Fibroblast of skin of back (primary cell): ENCODE data around the gene GPC2.

Source experiments
- DNase-seq: peaks from one replicate; pipeline ENCODE4 v3.0.0-alpha.2; 2013

GPC2 gene

DNA sequence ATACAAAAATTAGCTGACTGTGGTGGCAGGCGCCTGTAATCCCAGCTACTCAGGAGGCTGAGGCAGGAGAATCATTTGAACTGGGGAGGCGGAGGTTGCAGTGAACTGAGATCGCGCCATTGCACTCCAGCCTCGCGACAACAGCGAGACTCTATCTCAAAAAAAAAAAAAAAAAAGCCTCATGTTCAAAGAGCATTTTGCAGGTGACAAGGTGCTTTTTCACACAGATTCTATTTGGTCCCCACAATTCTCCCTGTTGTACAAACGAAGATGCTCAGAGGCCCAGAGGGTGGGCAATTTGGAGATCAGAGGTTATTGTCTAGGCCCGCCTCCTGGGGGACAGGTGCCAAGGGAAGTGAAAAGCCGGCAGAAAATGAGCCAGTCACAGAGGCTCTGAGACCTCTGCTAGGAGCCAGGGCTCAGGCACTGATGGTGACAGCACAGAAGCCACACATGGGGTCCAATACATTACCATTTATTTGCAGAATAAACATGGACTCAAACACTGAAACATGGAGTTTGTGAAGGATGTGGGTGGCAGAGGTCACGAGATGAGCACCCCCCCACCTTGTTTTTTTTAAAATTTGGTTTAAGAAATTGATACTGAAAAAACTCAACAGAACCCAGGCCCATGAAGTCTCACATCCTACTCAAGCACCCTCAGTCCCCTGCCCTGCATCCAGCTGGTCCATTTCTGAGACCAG, 7.9 kb downstream of the GPC2 start:
- no peak for DNase-seq

DNA sequence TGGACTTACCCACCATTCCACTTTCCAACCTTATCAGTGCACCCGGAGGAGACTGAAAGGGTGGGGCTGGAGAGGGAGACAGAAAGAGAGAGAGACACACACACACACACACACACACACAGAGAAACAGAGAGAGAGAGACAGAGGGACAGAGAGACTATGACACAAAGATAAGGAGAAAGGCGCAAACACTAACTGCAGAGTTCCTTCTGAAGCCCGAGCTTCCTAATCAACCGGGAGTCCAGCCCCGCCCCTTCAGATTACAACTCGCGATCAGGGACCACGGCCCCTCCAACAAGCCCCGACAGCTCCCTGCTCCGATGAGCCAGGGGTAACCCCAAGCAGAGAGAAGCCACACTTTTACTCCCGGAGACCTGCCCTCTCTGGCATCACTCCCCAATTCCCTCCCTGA, 9.3 kb downstream of the GPC2 start:
- no peak for DNase-seq

DNA sequence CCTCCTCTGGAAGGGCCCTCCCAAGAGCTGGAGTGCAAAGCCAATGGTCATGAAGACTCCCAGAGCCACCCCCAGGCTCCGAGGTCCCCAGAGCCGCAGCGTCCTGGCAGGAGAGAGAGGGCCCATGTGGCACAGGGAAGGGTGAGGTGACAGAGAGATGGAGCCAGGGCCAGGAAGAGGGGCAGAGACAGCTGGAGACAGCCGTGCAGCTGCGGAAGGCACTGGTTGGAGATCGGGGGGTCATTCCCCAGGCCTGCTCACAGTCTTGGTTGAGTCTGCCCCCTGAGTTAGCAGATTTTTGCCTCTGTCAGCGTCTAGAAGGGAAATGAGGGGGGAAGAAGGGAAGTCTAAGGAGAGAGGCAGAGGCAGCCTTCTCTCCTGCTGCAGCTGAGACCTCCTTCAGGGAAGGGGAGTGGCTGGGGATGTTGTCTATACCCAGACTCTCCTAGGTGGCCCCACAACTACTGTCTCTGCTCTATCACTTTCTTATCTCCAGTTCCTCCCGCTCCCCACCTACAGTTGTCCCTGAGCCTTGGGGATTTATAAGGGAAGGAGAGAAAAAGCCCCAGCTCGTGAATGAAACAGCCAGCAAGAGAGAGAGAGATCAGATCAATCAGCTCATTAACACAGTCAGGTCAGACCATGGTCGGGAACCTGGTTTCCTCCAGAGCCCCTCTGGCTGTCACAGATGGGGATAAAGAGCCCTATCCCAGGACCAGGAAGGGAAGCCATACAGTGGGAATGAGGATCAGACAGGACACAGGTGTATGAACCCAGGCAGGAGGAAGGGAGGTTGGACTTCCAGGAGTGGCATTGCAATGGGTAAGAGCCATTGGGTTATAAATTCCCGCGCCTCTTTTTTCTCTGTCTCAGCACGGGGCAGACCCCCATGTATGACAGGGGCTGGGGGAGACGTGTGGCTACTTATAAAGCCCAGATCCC, 9.9 kb downstream of the GPC2 start:
- DNase-seq = no peak

DNA sequence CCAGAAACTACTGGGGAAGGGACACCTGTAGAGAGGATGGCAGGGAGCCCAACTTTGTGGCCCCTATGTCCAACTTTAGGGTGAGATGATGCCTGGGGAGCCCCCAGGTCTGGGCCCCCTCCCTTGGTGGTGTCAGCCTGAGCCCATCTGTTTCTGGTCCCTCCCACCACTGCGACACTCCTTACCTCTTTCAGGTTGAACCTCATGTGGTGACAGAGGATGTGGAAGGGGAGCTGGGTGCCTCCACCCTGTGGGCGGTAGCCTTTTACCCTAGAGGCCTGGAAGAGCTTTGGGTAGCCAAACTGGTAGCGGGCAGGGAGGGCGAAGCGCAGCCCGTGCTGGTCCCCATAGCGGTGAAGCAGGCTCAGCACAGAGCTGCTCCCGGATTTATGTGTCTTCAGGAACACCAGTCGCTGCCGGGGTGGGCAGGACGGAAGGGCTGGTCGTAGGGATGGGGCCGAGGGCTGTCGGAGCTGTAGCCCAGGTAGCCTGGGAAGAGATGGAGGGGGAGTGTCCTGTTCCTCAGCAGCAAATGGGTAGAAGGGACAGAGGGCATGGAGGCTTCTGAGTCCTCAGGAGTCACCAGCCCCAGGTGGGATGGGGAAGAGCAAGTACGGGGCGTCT, 10.8 kb downstream of the GPC2 start:
- DNase-seq = no peak

DNA sequence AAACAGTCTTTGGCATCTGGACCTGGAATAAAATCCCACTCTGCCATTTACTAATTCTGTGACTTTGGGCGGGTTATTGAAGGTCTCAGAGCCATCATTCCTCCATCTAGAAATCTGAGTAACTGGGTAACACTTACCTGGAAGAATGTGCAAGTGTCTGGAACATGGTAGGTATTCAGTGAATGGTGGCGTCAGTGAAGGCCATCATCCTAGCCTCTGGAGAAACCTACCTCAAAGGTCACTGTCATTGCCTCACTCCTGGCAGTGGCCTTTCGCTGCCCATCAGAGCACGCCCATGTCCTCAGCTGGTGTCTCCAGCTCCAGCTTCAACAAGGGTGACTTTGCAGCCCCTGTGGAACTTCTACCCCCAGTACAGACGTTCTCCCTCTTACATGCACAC, 13.3 kb downstream of the GPC2 start:
- DNase-seq = no peak

DNA sequence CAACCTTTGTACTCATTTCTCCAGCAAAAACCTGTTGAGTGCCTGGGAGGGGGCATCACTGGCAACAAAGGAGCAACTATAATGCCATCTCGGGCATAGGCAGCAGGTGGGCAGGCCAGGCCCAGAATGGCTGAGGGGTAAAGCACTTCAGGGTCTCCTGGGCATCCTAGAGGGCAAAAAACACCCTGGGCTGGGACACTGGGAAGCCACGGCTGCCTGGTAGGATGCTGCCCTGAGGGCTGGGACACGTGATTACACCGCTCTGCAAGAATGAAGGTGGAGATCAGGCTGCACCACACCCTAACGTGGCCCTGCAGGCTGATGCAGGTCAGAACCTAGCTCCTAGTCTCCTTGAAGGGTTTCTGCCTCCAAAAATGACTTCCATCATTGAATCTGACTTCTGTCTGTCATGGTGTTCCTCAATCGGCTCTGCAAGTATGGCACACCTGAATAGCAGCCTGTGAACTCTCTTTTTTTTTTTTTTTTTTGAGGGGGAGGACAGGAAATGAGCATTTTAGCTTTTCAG, 14.1 kb downstream of the GPC2 start:
- DNase-seq = no peak

DNA sequence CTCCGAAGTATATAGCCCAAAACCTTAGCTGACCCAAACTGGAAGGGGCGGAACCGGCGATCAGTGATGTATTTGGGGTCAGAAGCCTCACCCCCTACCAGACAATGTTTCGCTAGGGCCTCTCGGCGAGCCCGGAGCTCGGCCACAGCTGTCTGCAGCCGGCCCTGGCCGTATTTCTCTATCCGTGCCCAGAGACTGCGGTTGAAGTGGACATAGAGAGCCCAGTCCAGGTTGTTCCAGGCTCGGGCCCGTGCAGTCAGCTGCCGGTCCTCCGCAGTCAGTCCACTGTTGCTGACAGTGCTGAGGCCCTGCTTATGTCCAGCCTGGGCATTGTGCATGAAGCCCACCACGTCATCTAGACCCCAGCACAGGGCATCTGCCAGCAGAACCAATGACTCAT, 17.1 kb downstream of the GPC2 start:
- DNase-seq = no peak

DNA sequence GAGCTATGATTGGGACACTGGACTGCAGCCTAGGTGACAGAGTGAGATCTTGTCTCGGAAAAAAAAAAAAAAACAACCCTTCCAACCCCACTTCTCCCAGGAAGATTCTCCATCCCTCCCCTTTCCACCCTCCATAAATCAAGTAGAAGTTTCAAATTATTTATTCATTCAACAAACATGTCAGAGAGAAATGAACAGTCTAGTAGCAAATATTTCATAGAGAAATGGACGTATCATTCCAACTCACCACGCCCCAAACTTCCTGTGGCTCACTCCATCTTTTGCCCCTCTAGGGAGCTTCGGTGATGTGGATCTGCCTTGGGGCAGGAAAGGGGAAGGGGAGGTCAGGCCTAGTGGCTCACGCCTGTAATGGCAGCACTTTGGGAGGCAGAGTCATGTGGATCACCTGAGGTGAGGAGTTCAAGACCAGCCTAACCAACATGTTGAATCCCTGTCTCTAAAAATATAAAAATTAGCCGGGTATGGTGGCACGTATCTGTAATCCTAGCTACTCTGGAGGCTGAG, 18.0 kb downstream of the GPC2 start:
- peak; percentile 37 for DNase-seq

DNA sequence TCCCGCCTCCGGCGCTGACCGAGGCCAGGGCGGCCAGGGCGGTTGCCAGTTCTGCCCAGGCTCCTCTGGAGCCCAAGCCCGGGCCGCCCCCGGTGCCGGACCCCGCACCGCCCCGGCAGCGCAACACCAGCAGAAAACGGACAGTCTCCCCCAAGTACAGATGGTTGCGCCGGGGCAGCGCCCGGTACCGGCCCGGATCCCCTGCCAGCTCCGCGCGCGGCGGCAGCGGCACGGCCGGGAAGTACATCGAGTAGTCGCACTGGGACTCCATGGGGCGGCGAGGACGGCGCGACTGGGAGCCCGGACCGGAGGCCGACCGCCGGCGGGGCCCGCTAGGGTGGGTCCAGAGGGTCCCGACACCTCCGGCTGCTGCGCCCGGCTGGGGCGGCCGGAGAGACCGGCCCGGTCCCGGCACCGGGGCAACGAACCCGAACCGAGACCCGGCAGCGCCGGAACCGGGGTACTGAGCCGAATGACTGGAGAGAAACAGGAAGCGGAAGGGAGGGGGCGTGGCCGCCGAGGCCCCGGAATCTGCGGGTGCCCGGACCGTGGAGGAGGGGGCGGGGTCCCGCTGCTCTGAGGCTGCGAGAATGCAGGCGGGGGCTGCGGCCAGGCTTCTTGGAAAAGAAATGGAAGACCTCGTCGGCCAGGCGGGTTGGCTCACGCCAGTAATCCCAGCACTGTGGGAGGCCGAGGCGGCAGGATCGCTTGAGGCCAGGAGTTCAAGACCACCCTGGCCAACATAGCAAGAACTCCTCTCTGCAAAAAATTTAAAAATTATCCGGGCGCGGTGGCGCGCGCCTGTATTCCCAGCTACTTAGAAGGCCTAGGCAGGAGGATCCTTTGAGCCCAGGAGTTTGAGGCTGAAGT, 18.7 kb downstream of the GPC2 start, which contains the start of gene TRAPPC14:
TSS of gene TRAPPC14 (minus strand) at position 495 of the 870 bp plus-strand sequence. CDS start at position 271, 224 bp downstream.
- peak; percentile 84 for DNase-seq

DNA sequence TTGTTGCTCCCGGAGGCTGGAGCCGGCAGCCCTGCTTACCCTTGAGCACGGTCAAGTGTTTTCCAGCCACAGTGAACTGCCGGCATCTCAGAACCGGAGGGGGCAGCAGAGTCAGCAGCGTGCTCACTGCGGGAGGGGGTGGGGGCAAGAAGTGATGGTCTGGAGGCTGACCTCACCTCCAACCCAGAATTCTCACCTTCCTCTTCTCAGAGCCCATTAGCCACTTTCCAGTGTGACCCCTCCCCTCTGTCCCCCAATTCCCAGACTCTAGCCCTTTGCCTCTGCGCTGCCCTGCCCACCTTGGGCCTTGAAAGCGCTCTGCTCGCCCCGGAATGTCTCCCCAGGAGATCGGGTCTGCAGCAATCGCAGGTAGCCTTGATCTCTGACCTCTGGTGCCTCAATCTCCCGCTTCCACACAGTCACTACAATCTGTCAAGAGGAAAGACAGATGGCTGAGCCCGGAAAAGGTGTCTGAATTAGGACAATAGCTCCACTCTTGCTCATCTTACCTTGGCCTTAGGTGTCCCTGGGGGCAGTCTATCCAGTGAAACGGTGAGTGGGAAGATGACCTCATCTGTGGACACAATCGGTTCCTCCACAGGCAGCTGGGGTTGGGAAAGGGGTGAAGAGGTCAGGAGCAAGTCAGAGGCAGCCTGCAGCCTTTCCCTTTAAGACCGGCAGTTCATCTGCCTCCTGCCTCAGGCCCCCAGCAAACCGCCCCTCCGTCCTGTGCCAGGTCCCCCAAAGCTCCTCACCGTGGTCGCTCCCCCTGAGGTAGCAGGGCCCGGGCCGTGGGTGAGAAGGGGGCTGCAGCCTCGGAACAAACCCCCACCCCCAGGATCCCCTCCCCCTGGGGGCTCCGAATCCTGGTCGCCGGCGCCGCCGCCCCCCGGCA, 19.6 kb downstream of the GPC2 start:
- DNase-seq = peak; percentile 21

DNA sequence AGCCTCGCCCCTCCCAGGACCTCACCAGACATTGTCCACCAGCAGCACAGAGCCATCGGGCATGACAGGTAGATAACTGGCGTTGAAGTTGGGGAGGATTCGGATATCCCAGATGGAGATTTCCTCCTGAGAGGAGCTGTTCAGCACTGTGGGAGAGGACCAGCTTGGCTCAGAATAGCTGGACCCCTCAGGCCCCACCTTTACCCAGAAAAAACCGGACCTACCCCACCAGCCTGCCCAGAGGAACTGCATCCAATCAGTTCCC, 20.2 kb downstream of the GPC2 start:
- no peak for DNase-seq

DNA sequence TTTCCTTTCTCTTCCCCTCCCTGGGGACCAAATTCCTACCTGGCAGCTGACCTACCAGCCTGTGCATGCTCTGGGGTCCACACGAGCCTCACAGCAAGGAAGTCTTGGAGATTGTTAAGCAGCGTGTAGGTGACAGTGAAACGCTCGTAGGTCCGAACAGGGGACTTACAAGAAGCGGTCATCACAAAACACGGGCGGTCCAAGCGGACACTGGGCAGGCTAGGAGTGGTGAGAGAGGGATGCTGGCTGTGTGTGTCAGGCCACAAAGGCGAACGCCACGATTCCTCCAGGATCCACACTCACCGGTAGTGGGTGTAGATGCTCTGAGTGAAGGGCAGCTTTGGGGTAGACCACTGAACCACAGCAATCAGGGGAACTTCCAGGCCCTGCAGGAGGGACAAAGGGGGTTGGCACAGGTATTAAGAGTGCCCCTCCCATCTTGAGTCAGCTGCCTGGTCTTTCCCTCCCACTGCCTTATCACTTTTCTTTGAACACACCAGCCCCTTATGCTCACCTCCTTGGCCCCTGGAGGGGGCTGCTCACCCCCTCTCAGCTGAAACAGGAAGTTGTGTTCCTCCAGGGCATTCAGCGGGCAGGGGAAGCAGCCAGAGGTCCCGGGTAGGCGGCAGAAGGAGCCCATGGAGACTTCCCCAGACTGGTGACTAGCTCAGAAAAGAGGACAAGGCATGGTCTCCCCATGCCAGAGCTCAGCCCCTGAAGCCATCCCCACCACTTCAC, 20.7 kb downstream of the GPC2 start:
- no peak for DNase-seq

DNA sequence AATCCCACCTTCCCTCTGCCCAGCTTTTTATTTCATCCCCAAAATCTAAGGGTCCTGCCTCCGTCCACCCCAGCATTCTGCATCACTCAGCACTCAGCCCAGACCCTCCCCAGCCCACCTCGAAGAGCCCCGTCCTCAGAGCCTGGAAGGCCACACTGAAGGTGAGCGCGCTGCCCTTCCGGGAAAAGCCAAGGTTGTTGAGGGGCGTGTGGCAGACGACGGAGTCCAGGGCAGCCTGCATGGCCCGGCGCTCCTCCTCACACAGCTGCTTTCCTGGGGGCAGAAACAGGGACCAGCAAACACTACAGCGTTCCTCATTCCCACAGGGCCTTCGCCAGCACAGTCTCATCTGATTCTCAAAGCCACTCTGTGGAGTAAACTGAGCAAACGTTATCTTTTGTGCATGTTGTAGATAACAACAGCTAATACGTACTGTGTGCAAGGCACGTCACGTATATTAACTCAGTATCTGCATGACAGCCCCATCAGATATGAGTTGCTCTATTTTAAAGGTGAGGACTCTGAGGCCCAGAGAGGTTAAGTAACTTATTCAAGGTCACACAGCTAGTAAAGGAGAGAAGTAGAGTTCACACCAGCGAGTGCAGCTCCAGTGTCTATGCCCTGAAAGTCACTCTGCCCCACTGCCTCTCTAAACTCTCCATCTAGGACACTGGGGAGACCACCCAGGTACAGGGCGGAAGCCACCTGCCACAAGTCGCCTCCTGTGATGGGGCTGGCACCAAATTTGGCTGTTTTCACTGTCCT, 21.4 kb downstream of the GPC2 start:
- DNase-seq = no peak

DNA sequence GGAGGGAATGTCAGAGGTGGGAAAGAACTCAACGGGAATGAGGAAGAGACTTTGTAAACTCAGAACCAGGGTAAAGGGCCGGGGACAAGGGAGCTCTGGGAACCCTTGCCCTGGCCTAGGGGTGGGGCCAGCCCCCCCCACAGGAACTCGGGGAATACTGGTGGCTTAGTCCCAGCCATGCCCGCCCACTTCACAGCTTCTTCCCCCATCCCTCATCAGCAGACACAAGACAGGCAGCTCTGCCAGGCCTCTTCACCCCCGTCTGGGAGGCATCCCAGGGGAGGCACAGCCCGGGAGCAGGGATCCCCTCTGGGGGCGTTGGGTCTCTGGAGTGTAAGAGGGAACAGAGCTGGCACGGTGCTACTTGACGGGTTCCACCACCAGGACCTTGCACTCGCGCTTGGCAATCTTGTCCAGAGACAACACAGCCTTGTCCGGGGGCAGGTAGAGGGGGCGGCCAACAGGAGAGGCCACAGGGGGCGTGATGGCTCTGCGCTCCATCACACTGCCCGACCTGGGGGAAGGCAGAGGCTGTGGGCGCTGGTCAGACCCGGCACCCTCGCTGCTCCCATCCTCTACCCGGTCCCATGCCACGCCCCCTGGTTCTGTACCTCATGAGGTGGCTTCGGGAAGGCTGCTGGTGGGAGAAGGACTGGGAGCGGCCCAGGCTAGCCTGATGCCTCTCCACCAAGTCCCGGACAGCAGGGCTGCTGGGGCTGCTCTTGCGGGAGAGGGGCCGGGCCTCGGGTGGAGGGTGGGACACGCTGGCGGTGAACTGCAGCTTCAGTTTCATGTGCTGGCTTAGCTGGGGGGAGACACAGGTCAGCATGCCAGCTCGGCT, 22.3 kb downstream of the GPC2 start:
- no peak for DNase-seq

DNA sequence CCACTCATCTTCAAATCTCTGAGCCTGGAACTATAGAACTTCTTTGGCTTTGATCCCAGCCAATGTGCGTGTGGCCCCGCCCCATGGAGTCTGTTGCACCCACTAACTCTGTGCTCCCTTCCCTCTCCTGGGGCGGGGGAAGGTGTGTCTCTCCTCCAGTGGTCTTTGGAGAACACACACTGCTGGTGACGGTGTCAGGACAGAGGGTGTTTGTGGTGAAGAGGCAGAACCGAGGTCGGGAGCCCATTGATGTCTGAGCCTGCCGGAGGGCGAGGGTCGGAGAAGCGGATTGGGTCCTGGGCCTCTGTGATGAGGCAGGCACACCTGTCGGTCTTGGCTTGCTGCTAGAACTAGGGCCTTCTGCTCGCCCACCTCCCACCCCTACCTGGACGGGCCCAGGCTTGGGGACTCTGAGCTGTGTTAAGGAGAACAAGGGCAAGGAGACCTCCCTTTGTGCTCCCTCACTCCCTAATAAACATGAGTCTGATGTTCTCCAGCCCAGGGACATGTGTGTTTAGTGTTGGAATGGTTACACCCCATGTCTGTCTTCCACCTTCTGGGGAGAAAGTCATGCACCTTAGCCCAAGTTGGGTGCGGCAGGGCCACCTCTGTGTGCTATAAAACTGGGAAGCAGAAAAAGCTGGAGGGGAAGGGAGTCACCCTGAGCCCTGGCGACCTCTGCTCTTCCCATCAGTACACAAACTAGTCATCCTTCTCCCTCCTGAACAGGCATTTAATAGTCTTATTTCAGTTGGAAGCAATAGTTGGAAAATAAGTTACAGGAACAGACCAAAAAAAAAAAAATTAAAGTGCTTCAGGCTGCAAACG, 23.3 kb downstream of the GPC2 start:
- DNase-seq = no peak

DNA sequence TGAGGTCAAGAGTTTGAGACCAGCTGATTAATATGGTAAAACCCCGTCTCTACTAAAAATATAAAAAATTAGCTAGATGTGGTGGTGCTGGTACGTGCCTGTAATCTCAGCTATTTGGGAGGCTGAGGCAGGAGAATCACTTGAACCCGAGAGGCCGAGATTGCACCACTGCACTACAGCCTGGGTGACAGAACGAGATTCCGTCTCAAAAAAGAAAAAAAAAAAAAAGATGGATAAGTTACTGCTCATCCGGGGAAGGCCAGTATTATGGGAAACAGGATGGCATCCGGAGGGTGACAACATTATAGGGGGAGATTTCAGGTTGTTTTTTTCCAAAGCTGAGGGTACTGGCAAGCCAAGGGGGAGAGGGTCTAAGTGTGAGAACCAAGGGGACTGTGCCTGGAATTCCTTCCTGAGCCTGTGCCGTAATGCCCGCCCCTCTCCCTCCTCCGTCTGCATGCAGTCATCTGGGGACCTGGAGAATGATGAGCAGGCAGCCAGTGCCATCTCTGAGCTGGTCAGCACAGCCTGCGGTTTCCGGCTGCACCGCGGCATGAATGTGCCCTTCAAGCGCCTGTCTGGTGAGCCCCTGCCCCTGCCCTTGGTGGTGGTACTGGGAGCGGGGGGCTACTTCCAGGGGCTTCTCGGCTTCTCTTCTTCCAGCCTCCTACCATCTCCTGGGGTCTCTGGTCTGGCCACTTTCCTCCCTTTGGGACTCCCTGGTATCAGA, 24.1 kb downstream of the GPC2 start:
- DNase-seq = no peak

DNA sequence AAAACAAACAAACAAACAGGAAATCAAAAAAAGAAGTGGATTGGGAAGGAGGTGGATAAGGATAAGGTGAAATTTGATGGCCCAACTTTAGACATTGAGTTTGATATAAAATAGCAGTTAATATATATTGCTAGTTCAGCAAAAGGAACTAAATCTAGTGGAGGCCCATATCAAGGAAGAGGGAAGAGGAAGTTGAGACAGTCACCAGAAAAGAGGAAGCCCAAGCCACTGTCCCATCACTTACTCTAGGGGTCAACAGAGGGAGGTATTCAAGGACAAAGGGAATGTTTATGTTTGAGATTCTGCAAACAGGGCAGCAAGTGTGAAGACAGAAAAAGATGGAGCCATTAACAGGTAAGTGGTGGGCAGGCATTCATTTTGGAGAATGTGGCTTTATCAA, 24.8 kb downstream of the GPC2 start:
- DNase-seq = no peak
